ENCODE results near the gene ELL2. TPM values are rescaled to one million over a fixed set of nuclear protein-coding genes. Genes with fewer than 3 reads are reported as not detected.
A peak's percentile ranks its signal among the peaks of the same experiment; 100 is the strongest.

The ELL2 gene
- total and polyA plus RNA-seq, 2 of the 13 experiments (the other 11 are each of a cell fraction or from before 2014, with no cell fraction given): 78.9 to 97.1 TPM

GRCh38 chr5:95861221-95861863 is 100.3 kb downstream of the ELL2 start (continued):
- no peak for TF ChIP-seq AGO1 (IDR thresholded peaks at IDR 0.05; ENCODE audit: low read depth, low read length, poor library complexity, severe bottlenecking)
- no peak for TF ChIP-seq ZNF33B (CRISPR knock-in tag; IDR thresholded peaks at IDR 0.05)
- TF ChIP-seq XBP1 (CRISPR knock-in tag; IDR thresholded peaks at IDR 0.05): no peak
- no peak; the same call in 1 of the 2 replicates for TF ChIP-seq KLF11 (CRISPR knock-in tag; IDR thresholded peaks at IDR 0.05)
- peak; percentile 73 for TF ChIP-seq FOXA3 (CRISPR knock-in tag; IDR thresholded peaks at IDR 0.05)
- no peak for TF ChIP-seq ARHGAP35 (CRISPR knock-in tag; IDR thresholded peaks at IDR 0.05; ENCODE audit: borderline replicate concordance)
- no peak for TF ChIP-seq ZNF558 (CRISPR knock-in tag; IDR thresholded peaks at IDR 0.05; ENCODE audit: borderline replicate concordance)
- no peak for TF ChIP-seq CBFB (CRISPR knock-in tag; IDR thresholded peaks at IDR 0.05)
- no peak for TF ChIP-seq ZNF776 (CRISPR knock-in tag; IDR thresholded peaks at IDR 0.05)
- no peak for TF ChIP-seq CEBPZ (IDR thresholded peaks at IDR 0.05; ENCODE audit: low read length)
- peak; percentile 63; the same call in 1 of the 2 replicates for TF ChIP-seq ARID4A (CRISPR knock-in tag; IDR thresholded peaks at IDR 0.05; ENCODE audit: borderline replicate concordance)
- peak; percentile 87; the same call in 1 of the 2 replicates for TF ChIP-seq SMAD3 (CRISPR knock-in tag; IDR thresholded peaks at IDR 0.05)
- TF ChIP-seq CREB1 (IDR thresholded peaks at IDR 0.05): peak; percentile 72; the same call in 1 of the 2 replicates
- peak; percentile 79 for TF ChIP-seq CREB1 (CRISPR knock-in tag; IDR thresholded peaks at IDR 0.05)
- peak; percentile 67; the same call in 1 of the 2 replicates for TF ChIP-seq ZIK1 (CRISPR knock-in tag; IDR thresholded peaks at IDR 0.05; ENCODE audit: borderline replicate concordance, low read depth)
- no peak for TF ChIP-seq NFKBIZ (CRISPR knock-in tag; IDR thresholded peaks at IDR 0.05)
- no peak for TF ChIP-seq LCORL (IDR thresholded peaks at IDR 0.05)
- peak; percentile 63 for TF ChIP-seq LCORL (CRISPR knock-in tag; IDR thresholded peaks at IDR 0.05)
- no peak for TF ChIP-seq ZNF430 (CRISPR knock-in tag; IDR thresholded peaks at IDR 0.05)
- TF ChIP-seq MATR3 (CRISPR knock-in tag; IDR thresholded peaks at IDR 0.05): no peak
- TF ChIP-seq SRSF9 (IDR thresholded peaks at IDR 0.05; ENCODE audit: borderline replicate concordance, insufficient read depth, low read depth, low read length, poor library complexity, severe bottlenecking): no peak

All from HepG2 (cell line).